ENCODE measurements around the gene LRIG2. TPM values are rescaled to one million over a fixed set of nuclear protein-coding genes. Genes with fewer than 3 reads are reported as not detected.

Gene LRIG2
- total and polyA plus RNA-seq, 2 of the 4 experiments (the other 2 are of a cell fraction), result 4.3 to 9.0 TPM

DNA sequence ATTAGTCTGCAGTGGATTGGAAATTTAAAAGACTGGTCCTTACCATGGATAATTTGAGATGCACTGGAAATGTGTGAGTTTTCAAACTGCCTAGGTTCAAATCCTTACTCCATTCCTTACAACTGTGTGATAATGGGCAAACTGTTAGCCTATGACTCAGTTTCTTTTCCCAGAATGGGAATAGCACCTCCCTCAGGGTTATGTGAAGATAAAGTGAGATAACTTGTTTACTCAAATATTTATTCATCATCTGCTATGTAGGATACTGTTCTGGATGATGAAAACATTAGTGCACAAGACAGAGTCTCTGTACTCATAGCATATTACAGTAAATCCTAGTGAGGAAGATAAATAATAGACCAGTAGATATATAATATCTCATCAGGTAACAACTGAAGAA, 28.6 kb downstream of the LRIG2 start:
- H2AK5ac ChIP-seq (ENCODE audit: low read depth, low read length), result no peak overlapping the region
- H3K9me3 ChIP-seq (ENCODE audit: control insufficient read depth, insufficient read depth, low read length), result no peaks in the 10 kb centered on the region
- intact Hi-C loops (cut with micrococcal nuclease), result no loop called here
- no peak overlapping the region for H3K27ac ChIP-seq (ENCODE audit: insufficient read depth, low read length)
- no peak overlapping the region for H4K8ac ChIP-seq (ENCODE audit: low read depth in 2 of 2, low read length in 2 of 2)
- POLR2A ChIA-PET (ENCODE audit: unreplicated experiment), result no interaction called here
- peak; percentile 91 for ATAC-seq (ENCODE audit: low read depth)
- no peak overlapping the region for H2AK9ac ChIP-seq (replicated peaks; ENCODE audit: low read depth, low read length, poor library complexity)
- 0 out of 2 replicates have a peak, but pooled peaks cover 7% of the 10 kb centered on the region for H3K9me1 ChIP-seq (ENCODE audit: insufficient read depth, low read length)
- no peaks in the 10 kb centered on the region for H3K4me1 ChIP-seq (ENCODE audit: control insufficient read depth, insufficient read depth, low read length)
- no peaks in the 10 kb centered on the region for H4K20me1 ChIP-seq (ENCODE audit: insufficient read depth, low read length)
- no peak overlapping the region for H2AFZ ChIP-seq (replicated peaks; ENCODE audit: low read length, poor library complexity)
- H3K4me3 ChIP-seq (ENCODE audit: insufficient read depth, low read depth, low read length), result no peak overlapping the region
- H3K4ac ChIP-seq (ENCODE audit: low read depth, low read length), result no peak overlapping the region
- H3K23ac ChIP-seq (ENCODE audit: low read depth, low read length), result no peak overlapping the region
- no peak overlapping the region for H3K4me2 ChIP-seq (ENCODE audit: low read depth, low read length)
- no peak overlapping the region for H4K5ac ChIP-seq (ENCODE audit: low read depth, low read length)
- peak; percentile 60 for DNase-seq
- no peaks in the 10 kb centered on the region for H3K27me3 ChIP-seq (ENCODE audit: control insufficient read depth, insufficient read depth, low read length)
- TF ChIP-seq CEBPB (IDR thresholded peaks at IDR 0.05; ENCODE audit: low read depth, low read length) (no peak), FOS (IDR thresholded peaks at IDR 0.05; ENCODE audit: low read depth, low read length) (0 out of 2 replicates have a peak, but pooled peaks have one; percentile 9)
- TF ChIP-seq, protein P1, sequence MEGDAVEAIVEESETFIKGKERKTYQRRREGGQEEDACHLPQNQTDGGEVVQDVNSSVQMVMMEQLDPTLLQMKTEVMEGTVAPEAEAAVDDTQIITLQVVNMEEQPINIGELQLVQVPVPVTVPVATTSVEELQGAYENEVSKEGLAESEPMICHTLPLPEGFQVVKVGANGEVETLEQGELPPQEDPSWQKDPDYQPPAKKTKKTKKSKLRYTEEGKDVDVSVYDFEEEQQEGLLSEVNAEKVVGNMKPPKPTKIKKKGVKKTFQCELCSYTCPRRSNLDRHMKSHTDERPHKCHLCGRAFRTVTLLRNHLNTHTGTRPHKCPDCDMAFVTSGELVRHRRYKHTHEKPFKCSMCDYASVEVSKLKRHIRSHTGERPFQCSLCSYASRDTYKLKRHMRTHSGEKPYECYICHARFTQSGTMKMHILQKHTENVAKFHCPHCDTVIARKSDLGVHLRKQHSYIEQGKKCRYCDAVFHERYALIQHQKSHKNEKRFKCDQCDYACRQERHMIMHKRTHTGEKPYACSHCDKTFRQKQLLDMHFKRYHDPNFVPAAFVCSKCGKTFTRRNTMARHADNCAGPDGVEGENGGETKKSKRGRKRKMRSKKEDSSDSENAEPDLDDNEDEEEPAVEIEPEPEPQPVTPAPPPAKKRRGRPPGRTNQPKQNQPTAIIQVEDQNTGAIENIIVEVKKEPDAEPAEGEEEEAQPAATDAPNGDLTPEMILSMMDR (conservative IDR thresholded peaks at IDR 0.05; ENCODE audit: low read depth, low read length), result peak; percentile 16; the same call in 1 of the 2 replicates
- H3K79me1 ChIP-seq (ENCODE audit: low read depth in 1 of 2, low read length in 2 of 2), result peaks cover 5 to 8% of the 10 kb centered on the region in 2 experiments
- no peak overlapping the region for H3K14ac ChIP-seq (replicated peaks; ENCODE audit: low read depth, low read length)
- no peak overlapping the region for H2BK20ac ChIP-seq (ENCODE audit: low read depth, low read length)
- no peak overlapping the region for H2BK15ac ChIP-seq (ENCODE audit: low read depth, low read length)
- CTCF ChIA-PET, result no interaction called here
- H4K91ac ChIP-seq (ENCODE audit: insufficient read depth, low read depth, low read length), result no peak overlapping the region
- no peak overlapping the region for H3K18ac ChIP-seq (ENCODE audit: low read depth, low read length)
- dilution Hi-C loops (cut with HindIII; ENCODE audit: low sequenced_read_pairs, unreplicated experiment), result no loop called here
- H2BK120ac ChIP-seq (ENCODE audit: low read depth, low read length), result no peak overlapping the region
- no peak overlapping the region for H2BK5ac ChIP-seq (ENCODE audit: low read depth, low read length, poor library complexity, severe bottlenecking)
- no peak overlapping the region for H3K9ac ChIP-seq (ENCODE audit: low read depth, low read length)
- in situ Hi-C loops (cut with MboI; ENCODE audit: low sequenced_read_pairs), result no loop called here
- BruUV-seq (replicated peaks), result no TSS peak
- peaks cover 34% of the 10 kb centered on the region for H3K36me3 ChIP-seq (ENCODE audit: control insufficient read depth, insufficient read depth, low read length)
- no peak overlapping the region for H3K56ac ChIP-seq (ENCODE audit: extremely low read depth, insufficient read depth, low read length)

Data from IMR-90 (cell line).